OCI-LY3 (cell line): ENCODE measurements around the gene MAPT.

Source experiments
- EZH2phosphoT487 ChIP-seq: fragments of 200-600 bp; shearing (Covaris generic); IDR thresholded peaks from 2 replicates; pipeline ENCODE4 v1.6.1; 2018; ENCODE audit warnings: antibody characterized with exemption, mixed run types, low read depth
- TF ChIP-seq, protein P1 (sequence below): fragments of 200-600, 300-600 bp; sonication (generic); IDR thresholded peaks from 2 replicates; pipeline ENCODE4 v1.5.1; 2014; ENCODE audit warnings: antibody characterized with exemption, low read length, low read depth

DNA sequence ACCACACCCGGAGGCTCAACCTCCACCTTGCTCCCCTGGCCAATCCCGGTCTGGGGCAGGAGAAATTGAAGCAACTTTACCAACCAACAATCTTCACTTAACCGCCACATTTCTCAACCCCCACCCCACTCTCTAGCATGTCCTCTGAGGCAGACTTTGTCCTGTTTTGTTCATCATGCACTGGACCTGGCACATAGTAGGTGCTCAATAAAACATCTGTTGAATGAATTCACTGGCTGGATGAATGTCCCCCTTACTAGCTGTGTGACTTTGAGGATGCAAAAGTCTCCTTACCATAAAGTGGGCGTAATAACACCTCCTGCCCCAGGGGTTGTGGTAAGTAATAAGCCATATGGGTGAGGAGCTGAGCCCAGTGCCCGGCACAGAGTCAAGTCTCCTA, 43.9 kb upstream of the MAPT start:
- TF ChIP-seq, protein P1, sequence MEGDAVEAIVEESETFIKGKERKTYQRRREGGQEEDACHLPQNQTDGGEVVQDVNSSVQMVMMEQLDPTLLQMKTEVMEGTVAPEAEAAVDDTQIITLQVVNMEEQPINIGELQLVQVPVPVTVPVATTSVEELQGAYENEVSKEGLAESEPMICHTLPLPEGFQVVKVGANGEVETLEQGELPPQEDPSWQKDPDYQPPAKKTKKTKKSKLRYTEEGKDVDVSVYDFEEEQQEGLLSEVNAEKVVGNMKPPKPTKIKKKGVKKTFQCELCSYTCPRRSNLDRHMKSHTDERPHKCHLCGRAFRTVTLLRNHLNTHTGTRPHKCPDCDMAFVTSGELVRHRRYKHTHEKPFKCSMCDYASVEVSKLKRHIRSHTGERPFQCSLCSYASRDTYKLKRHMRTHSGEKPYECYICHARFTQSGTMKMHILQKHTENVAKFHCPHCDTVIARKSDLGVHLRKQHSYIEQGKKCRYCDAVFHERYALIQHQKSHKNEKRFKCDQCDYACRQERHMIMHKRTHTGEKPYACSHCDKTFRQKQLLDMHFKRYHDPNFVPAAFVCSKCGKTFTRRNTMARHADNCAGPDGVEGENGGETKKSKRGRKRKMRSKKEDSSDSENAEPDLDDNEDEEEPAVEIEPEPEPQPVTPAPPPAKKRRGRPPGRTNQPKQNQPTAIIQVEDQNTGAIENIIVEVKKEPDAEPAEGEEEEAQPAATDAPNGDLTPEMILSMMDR: no peak
- no peak for TF ChIP-seq EZH2phosphoT487
